Effector memory CD8-positive, alpha-beta T cell (primary cell): ENCODE measurements around the gene TAS1R1.

Experiments
- ATAC-seq: fragments of 150-1000 bp; cut with Tn5 transposase; replicated peaks from 2 replicates; pipeline ENCODE4 v1.10.0; 2021; ENCODE audit warnings: mild to moderate bottlenecking, moderate library complexity
- DNase-seq, 3 experiments: peaks; one replicate each; pipeline ENCODE4 v3.0.0; 2021
- H3K27ac Mint-ChIP-seq, 2 donors: one replicate each; pipeline ENCODE4 v1.8.0; 2022; ENCODE audit warnings: mild to moderate bottlenecking in 2 of 2, mixed read lengths in 2 of 2, moderate library complexity in 2 of 2
- H3K27me3 Mint-ChIP-seq, 2 donors: one replicate each; pipeline ENCODE4 v1.8.0; 2022; ENCODE audit warnings: mixed read lengths in 2 of 2
- H3K36me3 Mint-ChIP-seq: one replicate; pipeline ENCODE4 v1.8.0; 2022; ENCODE audit warnings: mild to moderate bottlenecking, moderate library complexity, mixed read lengths; ENCODE audit not compliant: insufficient read depth
- H3K4me1 Mint-ChIP-seq, 2 donors: one replicate each; pipeline ENCODE4 v1.8.0; 2022; ENCODE audit warnings: low read depth in 2 of 2, mixed read lengths in 2 of 2
- H3K4me3 Mint-ChIP-seq, 2 donors: one replicate each; pipeline ENCODE4 v1.8.0; 2022; ENCODE audit warnings: mild to moderate bottlenecking in 2 of 2, mixed read lengths in 2 of 2, moderate library complexity in 2 of 2
- H3K9me3 Mint-ChIP-seq, 2 donors: one replicate each; pipeline ENCODE4 v1.8.0; 2022; ENCODE audit warnings: mixed read lengths in 2 of 2

The TAS1R1 gene

GRCh38 chr1:6512245-6512907 lies 42.7 kb upstream of the TAS1R1 start:
- Mint-ChIP-seq H3K4me1 (no peaks in the 10 kb centered on the region), H3K9me3 (no peaks in the 10 kb centered on the region), H3K36me3 (no peaks in the 10 kb centered on the region), H3K27ac (no peak overlapping the region), H3K4me3 (no peak overlapping the region), H3K27me3 (peaks cover 0 to 8% of the 10 kb centered on the region in 2 donors)
- ATAC-seq = no peak
- DNase-seq = no peak

- no peak for DNase-seq
- no peaks in the 10 kb centered on the region for H3K9me3 Mint-ChIP-seq
- peaks cover 0 to 8% of the 10 kb centered on the region in 2 donors for H3K27me3 Mint-ChIP-seq
- no peaks in the 10 kb centered on the region for H3K36me3 Mint-ChIP-seq
- no peak for ATAC-seq
- no peak overlapping the region for H3K4me3 Mint-ChIP-seq
- no peak overlapping the region for H3K27ac Mint-ChIP-seq
- H3K4me1 Mint-ChIP-seq = no peaks in the 10 kb centered on the region
Measured at GRCh38 chr1:6512908-6513280, 42.2 kb upstream of the TAS1R1 start.

- Mint-ChIP-seq H3K27me3 (peaks cover 0 to 5% of the 10 kb centered on the region in 2 donors), H3K4me1 (no peaks in the 10 kb centered on the region), H3K4me3 (no peak overlapping the region), H3K36me3 (no peaks in the 10 kb centered on the region), H3K9me3 (no peaks in the 10 kb centered on the region), H3K27ac (no peak overlapping the region)
- DNase-seq (no peak), ATAC-seq (no peak)
Measured at GRCh38 chr1:6513320-6513801, 41.7 kb upstream of the TAS1R1 start.

- H3K4me3 Mint-ChIP-seq = no peak overlapping the region
- no peaks in the 10 kb centered on the region for H3K27me3 Mint-ChIP-seq
- no peak overlapping the region for H3K27ac Mint-ChIP-seq
- H3K36me3 Mint-ChIP-seq = no peaks in the 10 kb centered on the region
- DNase-seq = no peak
- H3K9me3 Mint-ChIP-seq = no peaks in the 10 kb centered on the region
- ATAC-seq = no peak
- H3K4me1 Mint-ChIP-seq = no peaks in the 10 kb centered on the region
Measured at GRCh38 chr1:6515771-6516170, 39.3 kb upstream of the TAS1R1 start.

GRCh38 chr1:6517435-6517851 lies 37.7 kb upstream of the TAS1R1 start:
- H3K9me3 Mint-ChIP-seq = no peaks in the 10 kb centered on the region
- H3K4me1 Mint-ChIP-seq = no peaks in the 10 kb centered on the region
- H3K36me3 Mint-ChIP-seq = peaks cover under 1% of the 10 kb centered on the region
- DNase-seq (no peak), ATAC-seq (no peak)
- no peak overlapping the region for H3K4me3 Mint-ChIP-seq
- H3K27me3 Mint-ChIP-seq = no peaks in the 10 kb centered on the region
- no peak overlapping the region for H3K27ac Mint-ChIP-seq

- H3K4me3 Mint-ChIP-seq = no peak overlapping the region
- peak overlapping the region in 1 of 2 donors; percentile 57 for H3K27ac Mint-ChIP-seq
- ATAC-seq (no peak), DNase-seq (no peak)
- H3K27me3 Mint-ChIP-seq = no peaks in the 10 kb centered on the region
- H3K4me1 Mint-ChIP-seq = no peaks in the 10 kb centered on the region
- H3K9me3 Mint-ChIP-seq = no peaks in the 10 kb centered on the region
- H3K36me3 Mint-ChIP-seq = peaks cover 7% of the 10 kb centered on the region
Measured at GRCh38 chr1:6519491-6519934, 35.6 kb upstream of the TAS1R1 start.

GRCh38 chr1:6519935-6520671 lies 35.0 kb upstream of the TAS1R1 start:
- Mint-ChIP-seq H3K27me3 (no peaks in the 10 kb centered on the region), H3K27ac (peak overlapping the region in 1 of 2 donors; percentile 65)
- ATAC-seq = no peak

GRCh38 chr1:6521536-6521935 lies 33.6 kb upstream of the TAS1R1 start:
- no peak for DNase-seq
- H3K27ac Mint-ChIP-seq = peak overlapping the region in 1 of 2 donors; percentile 7
- H3K4me3 Mint-ChIP-seq = no peak overlapping the region
- peaks cover 18% of the 10 kb centered on the region for H3K36me3 Mint-ChIP-seq
- no peak for ATAC-seq
- no peaks in the 10 kb centered on the region for H3K27me3 Mint-ChIP-seq
- no peaks in the 10 kb centered on the region for H3K4me1 Mint-ChIP-seq
- H3K9me3 Mint-ChIP-seq = no peaks in the 10 kb centered on the region

More at GRCh38 chr1:6519935-6520671, 35.0 kb upstream of the TAS1R1 start:
- peaks cover 10% of the 10 kb centered on the region for H3K36me3 Mint-ChIP-seq
- no peak for DNase-seq
- H3K4me1 Mint-ChIP-seq = no peaks in the 10 kb centered on the region
- no peak overlapping the region for H3K4me3 Mint-ChIP-seq
- no peaks in the 10 kb centered on the region for H3K9me3 Mint-ChIP-seq

GRCh38 chr1:6523566-6523965 lies 31.5 kb upstream of the TAS1R1 start:
- Mint-ChIP-seq H3K27me3 (no peaks in the 10 kb centered on the region), H3K4me1 (no peaks in the 10 kb centered on the region), H3K9me3 (no peaks in the 10 kb centered on the region), H3K27ac (peak overlapping the region in 1 of 2 donors; percentile 26), H3K36me3 (peaks cover 36% of the 10 kb centered on the region), H3K4me3 (no peak overlapping the region)
- DNase-seq = no peak
- no peak for ATAC-seq

GRCh38 chr1:6526316-6526715 lies 28.8 kb upstream of the TAS1R1 start:
- H3K27ac Mint-ChIP-seq = no peak overlapping the region
- H3K4me1 Mint-ChIP-seq = no peaks in the 10 kb centered on the region
- no peak overlapping the region for H3K4me3 Mint-ChIP-seq
- no peaks in the 10 kb centered on the region for H3K27me3 Mint-ChIP-seq
- no peaks in the 10 kb centered on the region for H3K9me3 Mint-ChIP-seq
- peaks cover 57% of the 10 kb centered on the region for H3K36me3 Mint-ChIP-seq
- DNase-seq = no peak
- ATAC-seq = no peak

GRCh38 chr1:6528492-6528891 lies 26.6 kb upstream of the TAS1R1 start:
- Mint-ChIP-seq H3K27me3 (no peaks in the 10 kb centered on the region), H3K4me3 (no peak overlapping the region), H3K36me3 (peaks cover 63% of the 10 kb centered on the region), H3K9me3 (no peaks in the 10 kb centered on the region), H3K27ac (peak overlapping the region in 1 of 2 donors; percentile 78), H3K4me1 (no peaks in the 10 kb centered on the region)
- DNase-seq = no peak
- ATAC-seq = no peak

- Mint-ChIP-seq H3K36me3 (peaks cover 54% of the 10 kb centered on the region), H3K4me1 (peaks cover 0 to 4% of the 10 kb centered on the region in 2 donors), H3K27me3 (no peaks in the 10 kb centered on the region), H3K27ac (no peak overlapping the region), H3K9me3 (no peaks in the 10 kb centered on the region), H3K4me3 (no peak overlapping the region)
- DNase-seq (no peak), ATAC-seq (no peak)
Measured at GRCh38 chr1:6530504-6531160, 24.5 kb upstream of the TAS1R1 start.

GRCh38 chr1:6531996-6532395 lies 23.1 kb upstream of the TAS1R1 start:
- Mint-ChIP-seq H3K4me3 (no peak overlapping the region), H3K9me3 (no peaks in the 10 kb centered on the region), H3K4me1 (peaks cover 0 to 6% of the 10 kb centered on the region in 2 donors), H3K27ac (peak overlapping the region in 1 of 2 donors; percentile 6), H3K27me3 (no peaks in the 10 kb centered on the region), H3K36me3 (peaks cover 48% of the 10 kb centered on the region)
- no peak for ATAC-seq
- DNase-seq = no peak
